Astrocyte of the cerebellum (primary cell): ENCODE results near the gene VTI1A.
"Not testable (repeated sequence)": the region's sequence is repeated elsewhere in the genome, so short reads cannot be mapped to it uniquely, and the experiment has no call there.

Experiments used
- DNase-seq: peaks from one replicate; pipeline ENCODE4 v3.0.0-alpha.2; 2011; ENCODE audit warnings: low read depth
- H3K4me3 ChIP-seq: 2 replicates; pipeline ENCODE4 v1.5.1; 2011; ENCODE audit warnings: mild to moderate bottlenecking, low read depth, low read length, moderate library complexity
- CTCF ChIP-seq: IDR thresholded peaks from 2 replicates; pipeline ENCODE4 v1.5.1; 2012; ENCODE audit warnings: low read length, low read depth, moderate library complexity, mild to moderate bottlenecking; ENCODE audit errors: missing control alignments
- in situ Hi-C: cut with HindIII; loops from 2 replicates; pipeline ENCODE4 v1.10.0; 2017; ENCODE audit warnings: low sequenced_read_pairs

VTI1A gene

GRCh38 chr10:112851588-112852211 is 404.7 kb downstream of the VTI1A start:
- H3K4me3 ChIP-seq: no peak overlapping the region
- in situ Hi-C loops: loop anchor here (5.0 kb wide), 1 partner anchor 46 kb away; no protein-coding TSS in a partner anchor
- DNase-seq: no peak
- no peak for TF ChIP-seq CTCF

- in situ Hi-C loops: loop anchor here (5.0 kb wide), 1 partner anchor 45 kb away; no protein-coding TSS in a partner anchor
- DNase-seq: no peak
- no peak overlapping the region for H3K4me3 ChIP-seq
- TF ChIP-seq CTCF: no peak
These were observed 405.3 kb downstream of the VTI1A start for GRCh38 chr10:112852306-112852705.

GRCh38 chr10:112855134-112855533 is 408.1 kb downstream of the VTI1A start:
- in situ Hi-C loops: no loop called here
- H3K4me3 ChIP-seq: no peak overlapping the region
- DNase-seq: no peak
- no peak for TF ChIP-seq CTCF

GRCh38 chr10:112857493-112857892 is 410.5 kb downstream of the VTI1A start:
- no peak for DNase-seq
- in situ Hi-C loops: no loop called here
- no peak overlapping the region for H3K4me3 ChIP-seq
- no peak for TF ChIP-seq CTCF

- in situ Hi-C loops: no loop called here
- H3K4me3 ChIP-seq: no peak overlapping the region
- no peak for TF ChIP-seq CTCF
- DNase-seq: no peak
These were observed 412.1 kb downstream of the VTI1A start for GRCh38 chr10:112858986-112859651.

- TF ChIP-seq CTCF: no peak
- no peak for DNase-seq
- no peak overlapping the region for H3K4me3 ChIP-seq
- in situ Hi-C loops: no loop called here
These were observed 412.8 kb downstream of the VTI1A start for GRCh38 chr10:112859793-112860192.

- DNase-seq, in situ Hi-C loops, H3K4me3 ChIP-seq: not testable (repeated sequence)
These were observed 416.4 kb downstream of the VTI1A start for GRCh38 chr10:112863461-112863860.
